ENCODE results near the gene TRAK2.
"Not testable (repeated sequence)": the region's sequence is repeated elsewhere in the genome, so short reads cannot be mapped to it uniquely, and the experiment has no call there.

The TRAK2 gene

DNA sequence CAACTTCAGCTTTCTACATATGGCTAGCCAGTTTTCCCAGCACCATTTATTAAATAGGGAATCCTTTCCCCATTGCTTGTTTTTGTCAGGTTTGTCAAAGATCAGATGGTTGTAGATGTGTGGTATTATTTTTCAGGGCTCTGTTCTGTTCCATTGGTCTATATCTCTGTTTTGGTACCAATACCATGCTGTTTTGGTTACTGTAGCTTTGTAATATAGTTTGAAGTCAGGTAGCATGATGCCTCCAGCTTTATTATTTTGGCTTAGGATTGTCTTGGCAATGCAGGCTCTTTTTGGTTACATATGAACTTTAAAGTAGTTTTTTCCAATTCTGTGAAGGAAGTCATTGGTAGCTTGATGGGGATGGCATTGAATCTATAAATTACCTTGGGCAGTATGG is 22.9 kb downstream of the TRAK2 start:
- not testable (repeated sequence) for H2AFZ ChIP-seq (ENCODE audit: low read length); H3K27me3 ChIP-seq (ENCODE audit: insufficient read depth, low read length, poor library complexity, severe bottlenecking); H3K9me3 ChIP-seq (ENCODE audit: insufficient read depth, low read depth, low read length); H3K36me3 ChIP-seq (ENCODE audit: insufficient read depth, low read length); H3K9ac ChIP-seq (ENCODE audit: low read depth, low read length, poor library complexity, severe bottlenecking); H3K4me3 ChIP-seq (ENCODE audit: low read length, poor library complexity, severe bottlenecking); H3F3A ChIP-seq (ENCODE audit: low read depth); H4K20me1 ChIP-seq (ENCODE audit: insufficient read depth, low read length, poor library complexity, severe bottlenecking); H3K9me2 ChIP-seq (replicated peaks; ENCODE audit: low read depth, low read length)
- H3K4me2 ChIP-seq (ENCODE audit: low read depth, low read length, poor library complexity, severe bottlenecking): peak overlapping the region; percentile 25
- H3K79me2 ChIP-seq (ENCODE audit: insufficient read depth, low read length): peaks cover 16% of the 10 kb centered on the region; the same call in 1 of the 2 replicates
- peaks cover 29% of the 10 kb centered on the region for H3K4me1 ChIP-seq (ENCODE audit: insufficient read depth, low read length, poor library complexity, severe bottlenecking)

DNA sequence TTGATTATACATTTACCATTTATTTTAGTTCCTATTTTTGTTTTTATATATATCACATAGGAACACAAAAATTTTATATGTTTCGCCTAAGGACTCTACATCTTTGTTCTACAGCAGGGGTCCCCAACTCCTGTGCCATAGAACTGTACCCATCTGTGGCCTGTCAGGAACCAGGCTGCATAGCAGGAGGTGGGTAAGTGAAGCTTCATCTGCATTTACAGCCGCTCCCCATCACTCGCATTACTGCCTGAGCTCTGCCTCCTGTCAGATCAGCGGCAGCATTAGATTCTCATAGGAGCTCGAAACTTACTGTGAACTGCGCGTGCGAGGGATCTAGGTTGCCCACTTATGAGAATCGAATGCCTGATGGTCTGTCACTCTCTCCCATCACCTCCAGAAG is 25.3 kb downstream of the TRAK2 start:
- no peaks in the 10 kb centered on the region; the same call in 1 of the 2 replicates for H3F3A ChIP-seq (ENCODE audit: low read depth)
- H3K4me3 ChIP-seq (ENCODE audit: low read length, poor library complexity, severe bottlenecking): no peak overlapping the region
- peaks cover 18% of the 10 kb centered on the region for H3K4me1 ChIP-seq (ENCODE audit: insufficient read depth, low read length, poor library complexity, severe bottlenecking)
- H4K20me1 ChIP-seq (ENCODE audit: insufficient read depth, low read length, poor library complexity, severe bottlenecking): no peaks in the 10 kb centered on the region
- H3K9ac ChIP-seq (ENCODE audit: low read depth, low read length, poor library complexity, severe bottlenecking): no peak overlapping the region
- no peaks in the 10 kb centered on the region; the same call in 1 of the 2 replicates for H3K9me3 ChIP-seq (ENCODE audit: insufficient read depth, low read depth, low read length)
- H3K36me3 ChIP-seq (ENCODE audit: insufficient read depth, low read length): no peaks in the 10 kb centered on the region
- H3K9me2 ChIP-seq (replicated peaks; ENCODE audit: low read depth, low read length): no peaks in the 10 kb centered on the region
- H3K27me3 ChIP-seq (ENCODE audit: insufficient read depth, low read length, poor library complexity, severe bottlenecking): no peaks in the 10 kb centered on the region
- no peak overlapping the region for H3K4me2 ChIP-seq (ENCODE audit: low read depth, low read length, poor library complexity, severe bottlenecking)
- peaks cover 8% of the 10 kb centered on the region; the same call in 1 of the 2 replicates for H3K79me2 ChIP-seq (ENCODE audit: insufficient read depth, low read length)
- no peak for TF ChIP-seq EZH2phosphoT487 (IDR thresholded peaks at IDR 0.05; ENCODE audit: borderline replicate concordance)
- no peak overlapping the region for H2AFZ ChIP-seq (ENCODE audit: low read length)

DNA sequence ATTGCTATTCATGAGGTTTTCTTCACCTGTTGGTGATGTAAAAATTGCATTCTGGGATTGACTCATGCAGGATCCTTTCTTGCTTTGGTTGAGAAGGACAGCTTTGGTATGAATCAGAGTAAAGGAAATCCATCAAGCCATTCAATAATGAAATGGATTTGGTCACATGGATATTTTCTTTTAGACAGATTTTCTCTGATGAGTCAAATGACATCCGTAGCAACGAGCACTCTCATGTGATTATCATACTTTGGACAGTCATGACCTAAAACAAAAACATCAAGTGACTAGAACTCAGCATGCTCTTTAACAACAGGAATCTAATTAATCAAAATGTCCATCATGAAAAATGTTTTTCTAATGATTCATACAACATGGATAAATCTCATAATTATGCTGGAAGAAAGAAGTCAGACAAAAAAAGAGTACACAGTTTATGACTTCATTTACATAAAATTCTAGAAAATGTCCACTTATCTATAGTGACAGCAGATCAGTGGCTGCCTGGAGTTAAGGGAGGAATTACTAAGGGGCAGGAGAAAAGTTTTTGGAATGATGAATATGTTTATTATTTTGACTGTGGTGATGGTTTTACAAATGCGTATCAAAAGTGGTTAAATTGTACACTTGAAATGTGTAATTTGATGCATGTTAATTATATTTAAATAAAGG is 30.7 kb downstream of the TRAK2 start:
- Histone ChIP-seq H2AFZ (ENCODE audit: low read length) (no peak overlapping the region), H3K9me2 (replicated peaks; ENCODE audit: low read depth, low read length) (no peaks in the 10 kb centered on the region), H4K20me1 (ENCODE audit: insufficient read depth, low read length, poor library complexity, severe bottlenecking) (no peaks in the 10 kb centered on the region), H3K4me1 (ENCODE audit: insufficient read depth, low read length, poor library complexity, severe bottlenecking) (peaks cover 22% of the 10 kb centered on the region), H3K9ac (ENCODE audit: low read depth, low read length, poor library complexity, severe bottlenecking) (no peak overlapping the region), H3F3A (ENCODE audit: low read depth) (no peaks in the 10 kb centered on the region; the same call in 1 of the 2 replicates), H3K4me2 (ENCODE audit: low read depth, low read length, poor library complexity, severe bottlenecking) (no peak overlapping the region), H3K36me3 (ENCODE audit: insufficient read depth, low read length) (no peaks in the 10 kb centered on the region), H3K9me3 (ENCODE audit: insufficient read depth, low read depth, low read length) (no peaks in the 10 kb centered on the region), H3K4me3 (ENCODE audit: low read length, poor library complexity, severe bottlenecking) (no peak overlapping the region), H3K27me3 (ENCODE audit: insufficient read depth, low read length, poor library complexity, severe bottlenecking) (no peaks in the 10 kb centered on the region), H3K79me2 (ENCODE audit: insufficient read depth, low read length) (no peaks in the 10 kb centered on the region)
- TF ChIP-seq EZH2phosphoT487 (IDR thresholded peaks at IDR 0.05; ENCODE audit: borderline replicate concordance): no peak
- TF ChIP-seq, protein P1, sequence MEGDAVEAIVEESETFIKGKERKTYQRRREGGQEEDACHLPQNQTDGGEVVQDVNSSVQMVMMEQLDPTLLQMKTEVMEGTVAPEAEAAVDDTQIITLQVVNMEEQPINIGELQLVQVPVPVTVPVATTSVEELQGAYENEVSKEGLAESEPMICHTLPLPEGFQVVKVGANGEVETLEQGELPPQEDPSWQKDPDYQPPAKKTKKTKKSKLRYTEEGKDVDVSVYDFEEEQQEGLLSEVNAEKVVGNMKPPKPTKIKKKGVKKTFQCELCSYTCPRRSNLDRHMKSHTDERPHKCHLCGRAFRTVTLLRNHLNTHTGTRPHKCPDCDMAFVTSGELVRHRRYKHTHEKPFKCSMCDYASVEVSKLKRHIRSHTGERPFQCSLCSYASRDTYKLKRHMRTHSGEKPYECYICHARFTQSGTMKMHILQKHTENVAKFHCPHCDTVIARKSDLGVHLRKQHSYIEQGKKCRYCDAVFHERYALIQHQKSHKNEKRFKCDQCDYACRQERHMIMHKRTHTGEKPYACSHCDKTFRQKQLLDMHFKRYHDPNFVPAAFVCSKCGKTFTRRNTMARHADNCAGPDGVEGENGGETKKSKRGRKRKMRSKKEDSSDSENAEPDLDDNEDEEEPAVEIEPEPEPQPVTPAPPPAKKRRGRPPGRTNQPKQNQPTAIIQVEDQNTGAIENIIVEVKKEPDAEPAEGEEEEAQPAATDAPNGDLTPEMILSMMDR (conservative IDR thresholded peaks at IDR 0.05; ENCODE audit: low read length): no peak

DNA sequence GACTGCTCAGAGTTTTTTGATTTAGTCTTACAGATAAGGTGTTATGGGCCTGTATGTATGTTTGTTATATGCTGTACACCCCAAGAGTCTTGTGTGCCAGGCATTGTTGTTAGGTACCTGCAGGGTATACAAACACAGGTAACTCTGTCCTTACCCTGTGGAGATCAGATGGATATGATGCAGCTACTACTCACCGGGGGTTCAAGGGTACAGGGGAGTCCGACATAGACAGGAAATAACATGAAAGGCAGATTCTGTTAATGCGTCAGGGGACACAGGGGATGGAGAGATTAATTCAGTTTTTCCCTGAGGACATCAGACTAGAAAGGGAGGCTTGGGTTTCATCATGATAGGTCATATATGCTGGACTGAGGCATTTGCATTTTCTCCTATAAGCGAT is 31.3 kb downstream of the TRAK2 start:
- Histone ChIP-seq H3K36me3 (ENCODE audit: insufficient read depth, low read length) (no peaks in the 10 kb centered on the region), H3K79me2 (ENCODE audit: insufficient read depth, low read length) (no peaks in the 10 kb centered on the region), H3K4me1 (ENCODE audit: insufficient read depth, low read length, poor library complexity, severe bottlenecking) (peaks cover 25% of the 10 kb centered on the region), H3K4me2 (ENCODE audit: low read depth, low read length, poor library complexity, severe bottlenecking) (no peak overlapping the region), H3F3A (ENCODE audit: low read depth) (no peaks in the 10 kb centered on the region; the same call in 1 of the 2 replicates), H2AFZ (ENCODE audit: low read length) (no peak overlapping the region), H3K4me3 (ENCODE audit: low read length, poor library complexity, severe bottlenecking) (no peak overlapping the region), H4K20me1 (ENCODE audit: insufficient read depth, low read length, poor library complexity, severe bottlenecking) (no peaks in the 10 kb centered on the region), H3K27me3 (ENCODE audit: insufficient read depth, low read length, poor library complexity, severe bottlenecking) (no peaks in the 10 kb centered on the region), H3K9ac (ENCODE audit: low read depth, low read length, poor library complexity, severe bottlenecking) (no peak overlapping the region), H3K9me3 (ENCODE audit: insufficient read depth, low read depth, low read length) (no peaks in the 10 kb centered on the region), H3K9me2 (replicated peaks; ENCODE audit: low read depth, low read length) (no peaks in the 10 kb centered on the region)
- TF ChIP-seq, protein P1 (conservative IDR thresholded peaks at IDR 0.05; ENCODE audit: low read length): no peak
- TF ChIP-seq EZH2phosphoT487 (IDR thresholded peaks at IDR 0.05; ENCODE audit: borderline replicate concordance): no peak

Data from Loucy (cell line).